ENCODE results near the gene ALOX15. TPM values are rescaled to one million over a fixed set of nuclear protein-coding genes. Genes with fewer than 3 reads are reported as not detected.

Gene ALOX15
- total RNA-seq, 1 experiment from 2014 or later = 0.50 TPM

- H3K36me3 ChIP-seq (ENCODE audit: control insufficient read depth, insufficient read depth, low read length) = no peaks in the 10 kb centered on the region
- peaks cover 31% of the 10 kb centered on the region for H3K4me1 ChIP-seq
- BruUV-seq (replicated peaks) = no TSS peak
- peak overlapping the region; percentile 93 for H3K4me3 Mint-ChIP-seq (ENCODE audit: unreplicated experiment)
- peak overlapping the region; percentile 99 for H3K27ac Mint-ChIP-seq (ENCODE audit: unreplicated experiment)
- H3K27me3 Mint-ChIP-seq (ENCODE audit: insufficient read depth, unreplicated experiment) = no peaks in the 10 kb centered on the region
- intact Hi-C loops (cut with micrococcal nuclease; ENCODE audit: unreplicated experiment) = loop anchor here (1.0 kb wide), 1 partner anchor 10 kb away; no protein-coding TSS in a partner anchor
- POLR2A ChIA-PET = interaction anchor here (0.7 to 2.6 kb wide), 9 partner anchors 11 to 180 kb away, joined by 3 to 28 read pairs (median 3); partner anchors contain the start of gene SMTNL2
- H3K9me3 Mint-ChIP-seq (ENCODE audit: unreplicated experiment) = no peaks in the 10 kb centered on the region
- TF ChIP-seq CTCF (IDR thresholded peaks at IDR 0.05; ENCODE audit: insufficient read depth in 1 of 2, low read depth in 1 of 2, low read length in 1 of 2, severe bottlenecking in 1 of 2, unreplicated experiment in 1 of 2) = no peak
- H3K36me3 Mint-ChIP-seq (ENCODE audit: insufficient read depth, unreplicated experiment) = peaks cover 69% of the 10 kb centered on the region
- CTCF ChIA-PET = interaction anchor here (0.8 to 1.9 kb wide), 5 partner anchors 10 to 43 kb away, joined by 3 to 14 read pairs (median 9); partner anchors contain the start of gene SMTNL2
- no peaks in the 10 kb centered on the region for H3K9me3 ChIP-seq
- H3K4me3 ChIP-seq (ENCODE audit: low read depth, low read length) = peak overlapping the region; percentile 45
- no peaks in the 10 kb centered on the region for H3K27me3 ChIP-seq (replicated peaks; ENCODE audit: control insufficient read depth, insufficient read depth, low read length)
- H3K4me1 Mint-ChIP-seq (ENCODE audit: low read depth, unreplicated experiment) = peaks cover 6% of the 10 kb centered on the region
- peak; percentile 83 to 89 for DNase-seq
Measured at GRCh38 chr17:4610162-4610561, 31.3 kb downstream of the ALOX15 start.

- H3K4me1 ChIP-seq = peaks cover 31% of the 10 kb centered on the region
- DNase-seq = no peak
- POLR2A ChIA-PET = interaction anchor here (0.9 to 2.6 kb wide), 6 partner anchors 10 to 180 kb away, joined by 3 to 28 read pairs (median 4); partner anchors contain the start of gene SMTNL2
- TSS peak; percentile 82 for BruUV-seq (replicated peaks)
- intact Hi-C loops (cut with micrococcal nuclease; ENCODE audit: unreplicated experiment) = loop anchor here (1.0 kb wide), 1 partner anchor 9 kb away; no protein-coding TSS in a partner anchor
- H3K36me3 Mint-ChIP-seq (ENCODE audit: insufficient read depth, unreplicated experiment) = peaks cover 68% of the 10 kb centered on the region
- H3K9me3 Mint-ChIP-seq (ENCODE audit: unreplicated experiment) = no peaks in the 10 kb centered on the region
- peak overlapping the region; percentile 93 for H3K4me3 Mint-ChIP-seq (ENCODE audit: unreplicated experiment)
- no peaks in the 10 kb centered on the region for H3K9me3 ChIP-seq
- peaks cover 6% of the 10 kb centered on the region for H3K4me1 Mint-ChIP-seq (ENCODE audit: low read depth, unreplicated experiment)
- CTCF ChIA-PET = interaction anchor here (0.9 to 1.9 kb wide), 4 partner anchors 10 to 43 kb away, joined by 3 to 14 read pairs (median 12); partner anchors contain the start of gene SMTNL2
- no peaks in the 10 kb centered on the region for H3K36me3 ChIP-seq (ENCODE audit: control insufficient read depth, insufficient read depth, low read length)
- no peak for TF ChIP-seq CTCF (IDR thresholded peaks at IDR 0.05; ENCODE audit: insufficient read depth in 1 of 2, low read depth in 1 of 2, low read length in 1 of 2, severe bottlenecking in 1 of 2, unreplicated experiment in 1 of 2)
- H3K27me3 Mint-ChIP-seq (ENCODE audit: insufficient read depth, unreplicated experiment) = no peaks in the 10 kb centered on the region
- H3K4me3 ChIP-seq (ENCODE audit: low read depth, low read length) = no peak overlapping the region
- no peaks in the 10 kb centered on the region for H3K27me3 ChIP-seq (replicated peaks; ENCODE audit: control insufficient read depth, insufficient read depth, low read length)
- peak overlapping the region; percentile 99 for H3K27ac Mint-ChIP-seq (ENCODE audit: unreplicated experiment)
Measured at GRCh38 chr17:4609761-4610160, 31.7 kb downstream of the ALOX15 start.

GRCh38 chr17:4607773-4608187 is 33.7 kb downstream of the ALOX15 start:
- Mint-ChIP-seq H3K4me1 (ENCODE audit: low read depth, unreplicated experiment) (no peaks in the 10 kb centered on the region), H3K27ac (ENCODE audit: unreplicated experiment) (peak overlapping the region; percentile 44), H3K9me3 (ENCODE audit: unreplicated experiment) (no peaks in the 10 kb centered on the region), H3K36me3 (ENCODE audit: insufficient read depth, unreplicated experiment) (peaks cover 72% of the 10 kb centered on the region), H3K27me3 (ENCODE audit: insufficient read depth, unreplicated experiment) (no peaks in the 10 kb centered on the region), H3K4me3 (ENCODE audit: unreplicated experiment) (no peak overlapping the region)
- no peaks in the 10 kb centered on the region for H3K36me3 ChIP-seq (ENCODE audit: control insufficient read depth, insufficient read depth, low read length)
- DNase-seq = no peak
- H3K4me3 ChIP-seq (ENCODE audit: low read depth, low read length) = no peak overlapping the region
- ChIA-PET CTCF (no interaction called here), POLR2A (no interaction called here)
- no peaks in the 10 kb centered on the region for H3K9me3 ChIP-seq
- BruUV-seq (replicated peaks) = no TSS peak
- no peaks in the 10 kb centered on the region for H3K27me3 ChIP-seq (replicated peaks; ENCODE audit: control insufficient read depth, insufficient read depth, low read length)
- peaks cover 31% of the 10 kb centered on the region for H3K4me1 ChIP-seq
- no peak for TF ChIP-seq CTCF (IDR thresholded peaks at IDR 0.05; ENCODE audit: insufficient read depth in 1 of 2, low read depth in 1 of 2, low read length in 1 of 2, severe bottlenecking in 1 of 2, unreplicated experiment in 1 of 2)
- intact Hi-C loops (cut with micrococcal nuclease; ENCODE audit: unreplicated experiment) = no loop called here
